NOMO-1 treated with dmso at 0.1 percent for 144 hours (cell line): Measurements from ENCODE around the gene COL5A1.

Experiments used
- DNase-seq: peaks from one replicate; lab custom pipeline; 2025; ENCODE audit not compliant: unreplicated experiment; lab: John Stamatoyannopoulos, UW

The COL5A1 gene

GRCh38 chr9:134885679-134886412, 244.2 kb downstream of the COL5A1 start:
- DNase-seq = no peak

GRCh38 chr9:134886413-134886913, 244.9 kb downstream of the COL5A1 start:
- no peak for DNase-seq

DNA sequence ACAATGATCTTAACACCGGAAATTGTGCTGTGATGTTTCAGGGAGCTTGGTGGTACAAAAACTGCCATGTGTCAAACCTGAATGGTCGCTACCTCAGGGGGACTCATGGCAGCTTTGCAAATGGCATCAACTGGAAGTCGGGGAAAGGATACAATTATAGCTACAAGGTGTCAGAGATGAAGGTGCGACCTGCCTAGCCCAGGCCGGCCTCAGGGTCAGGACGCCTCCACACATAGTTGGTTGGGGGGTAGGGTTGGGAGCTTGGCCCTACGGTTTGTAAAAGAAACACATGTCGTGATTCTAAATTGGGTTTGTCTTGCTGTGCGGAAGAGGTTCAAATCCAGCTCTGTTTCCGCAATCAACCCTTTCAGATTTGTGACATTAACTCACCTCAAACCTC, 245.6 kb downstream of the COL5A1 start:
- DNase-seq = no peak

- DNase-seq = no peak
Observed at GRCh38 chr9:134887686-134888602, 246.3 kb downstream of the COL5A1 start.

- DNase-seq = no peak
Observed at GRCh38 chr9:134888603-134889190, 247.1 kb downstream of the COL5A1 start.

GRCh38 chr9:134889386-134890154, 248.0 kb downstream of the COL5A1 start:
- no peak for DNase-seq

- no peak for DNase-seq
Observed at GRCh38 chr9:134890155-134890495, 248.5 kb downstream of the COL5A1 start.

DNA sequence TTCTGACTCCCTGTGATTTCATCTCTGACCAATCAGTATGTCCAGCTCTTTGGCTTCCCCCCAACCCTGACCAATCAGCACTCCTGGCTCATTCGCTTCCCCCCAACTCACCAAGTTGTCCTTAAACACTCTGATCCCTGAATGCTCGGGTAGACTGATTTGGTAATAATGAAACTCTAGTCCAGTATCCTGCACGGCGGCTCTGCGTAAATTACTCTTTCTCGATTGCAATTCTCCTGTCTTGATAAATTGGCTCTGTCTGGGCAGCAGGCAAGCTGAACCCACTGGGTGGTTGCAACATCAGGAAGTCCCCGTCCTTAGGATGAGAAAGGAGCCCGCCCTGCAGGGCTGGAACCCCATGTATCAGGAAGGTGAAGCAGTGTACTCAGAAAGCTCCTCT, 249.4 kb downstream of the COL5A1 start:
- DNase-seq = peak; percentile 76

DNA sequence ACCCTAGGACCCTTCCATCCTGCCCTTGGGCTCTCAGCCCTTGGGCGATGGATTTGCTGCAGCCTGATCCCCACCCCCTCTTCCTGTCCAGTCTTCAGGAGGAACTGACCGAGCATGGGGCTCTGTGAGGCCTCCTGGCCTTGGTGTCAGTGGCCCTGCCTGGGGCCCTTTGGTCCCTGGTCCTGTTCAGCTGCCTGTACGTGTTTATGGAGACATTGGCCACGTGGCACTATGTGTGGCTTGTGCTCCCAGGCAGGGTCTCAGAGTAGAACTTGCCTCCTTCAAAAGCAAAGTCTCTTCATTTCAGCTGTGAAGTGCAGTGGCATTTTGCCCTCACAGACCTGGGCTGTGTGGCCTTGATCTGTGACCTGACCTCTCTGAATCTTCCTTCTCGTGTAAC, 250.1 kb downstream of the COL5A1 start:
- no peak for DNase-seq

GRCh38 chr9:134892221-134892620, 250.6 kb downstream of the COL5A1 start:
- no peak for DNase-seq

GRCh38 chr9:134892820-134893420, 251.3 kb downstream of the COL5A1 start:
- DNase-seq = no peak
